HG03442 (cell line): ENCODE results near the gene GET4.
"Not testable (repeated sequence)": the region's sequence is repeated elsewhere in the genome, so short reads cannot be mapped to it uniquely, and the experiment has no call there.

Experiments
- ATAC-seq: cut with Tn5 transposase; IDR thresholded peaks from one replicate; pipeline ENCODE4 v1.9.1; 2021; ENCODE audit warnings: mild to moderate bottlenecking, moderate library complexity; ENCODE audit not compliant: unreplicated experiment

The GET4 gene

DNA sequence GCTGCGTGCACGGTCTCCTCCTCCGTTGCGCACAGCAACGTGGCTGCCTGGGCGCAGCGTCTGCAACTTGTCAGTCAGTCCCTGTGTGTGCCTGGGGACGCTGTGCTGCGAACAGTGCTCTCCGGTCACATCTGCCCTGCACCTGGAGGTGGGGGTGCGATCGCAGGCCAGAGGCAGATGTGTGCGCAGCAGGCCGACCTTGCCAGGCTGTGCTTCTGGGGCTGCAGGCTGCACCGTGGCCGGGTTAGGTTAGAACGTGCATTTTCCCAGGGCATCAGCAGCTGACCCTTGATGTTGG, 8.2 kb upstream of the GET4 start:
- ATAC-seq = no peak

DNA sequence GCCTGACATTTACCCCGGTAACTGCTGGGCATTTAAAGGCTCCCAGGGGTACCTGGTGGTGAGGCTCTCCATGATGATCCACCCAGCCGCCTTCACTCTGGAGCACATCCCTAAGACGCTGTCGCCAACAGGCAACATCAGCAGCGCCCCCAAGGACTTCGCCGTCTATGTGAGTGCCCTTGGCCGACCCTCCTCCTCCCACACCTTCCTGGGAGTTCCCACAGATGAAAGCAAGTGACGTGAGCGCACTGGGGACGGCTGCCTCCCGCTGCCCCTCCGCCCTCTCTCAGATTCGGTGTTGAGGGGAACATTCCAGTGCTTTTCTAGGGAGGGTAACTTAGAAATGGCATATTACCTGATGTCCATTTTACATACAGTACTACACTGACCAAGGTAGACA, 7.0 kb upstream of the GET4 start:
- no peak for ATAC-seq

DNA sequence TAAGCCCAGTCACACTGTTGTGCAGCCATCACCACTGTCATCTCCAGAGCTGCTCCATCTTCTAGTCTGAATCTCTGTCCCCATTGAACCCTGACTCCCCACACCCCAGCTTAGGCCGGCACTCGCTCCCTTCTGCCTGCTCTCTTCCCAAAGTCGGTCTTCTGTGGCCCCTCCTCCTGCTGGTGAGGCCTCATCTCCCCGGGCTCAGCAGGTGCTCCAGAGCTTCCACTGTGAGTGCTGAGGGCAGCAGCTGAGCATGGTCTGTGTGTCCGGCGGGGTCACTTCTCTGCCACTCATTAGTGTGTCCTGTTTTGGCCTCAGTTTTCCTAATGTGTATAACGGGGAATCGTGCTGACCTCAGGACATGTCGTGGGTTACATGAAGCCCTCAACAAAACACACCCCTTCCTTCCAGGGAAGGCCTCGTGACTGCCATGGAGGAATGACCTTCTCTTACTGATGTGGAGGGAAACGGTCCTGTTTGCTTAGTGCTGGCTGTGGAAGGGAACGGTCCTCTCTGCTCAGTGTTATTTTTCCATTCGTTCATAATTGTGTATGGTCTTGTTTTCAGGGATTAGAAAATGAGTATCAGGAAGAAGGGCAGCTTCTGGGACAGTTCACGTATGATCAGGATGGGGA, 4.3 kb upstream of the GET4 start:
- ATAC-seq = no peak

DNA sequence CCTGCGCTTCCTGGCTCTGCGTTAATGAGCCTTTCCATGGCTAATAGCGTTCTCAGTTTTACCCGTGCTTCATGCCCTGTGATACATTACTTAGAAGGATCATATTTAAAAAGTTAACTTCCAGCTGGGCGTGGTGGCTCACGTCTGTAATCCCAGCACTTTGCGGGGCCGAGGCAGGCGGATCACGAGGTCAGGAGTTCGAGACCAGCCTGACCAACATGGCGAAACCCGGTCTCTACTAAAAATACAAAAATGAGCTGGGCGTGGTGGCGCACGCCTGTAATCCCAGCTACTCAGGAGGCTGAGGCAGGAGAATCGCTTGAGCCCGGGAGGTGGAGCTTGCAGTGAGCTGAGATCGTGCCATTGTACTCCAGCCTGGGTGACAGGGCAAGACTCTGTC, 3.7 kb upstream of the GET4 start:
- not testable (repeated sequence) for ATAC-seq

DNA sequence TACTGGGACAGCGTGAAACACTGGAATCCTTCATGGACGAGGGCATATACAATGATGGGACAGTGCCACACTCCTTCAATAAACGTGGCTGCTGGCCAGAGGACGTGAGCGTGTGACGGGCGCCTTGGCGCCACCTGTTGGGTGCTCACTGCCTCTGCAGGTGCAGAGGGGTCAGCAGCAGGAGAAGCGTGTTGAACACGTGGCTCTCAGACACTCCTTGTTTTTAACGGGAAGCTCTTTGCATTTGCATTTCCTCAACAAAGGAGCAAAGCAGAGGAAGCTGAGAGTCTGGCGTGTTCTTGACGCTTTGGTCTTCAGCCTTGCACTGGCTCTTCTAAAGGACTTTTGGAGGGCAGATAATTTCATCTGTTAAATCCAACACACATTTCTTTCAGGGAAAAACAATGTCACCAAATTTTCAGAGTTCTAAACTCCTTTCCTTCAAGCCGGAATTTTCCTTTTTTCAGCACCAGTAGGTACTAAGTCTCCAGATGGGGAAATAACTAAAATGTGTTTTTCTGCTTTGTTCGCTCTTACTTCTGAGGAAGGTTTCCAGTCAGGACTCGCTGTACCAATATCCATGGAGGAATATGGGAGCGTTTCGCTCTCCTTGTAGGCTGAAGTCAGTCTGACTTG, 2.9 kb upstream of the GET4 start:
- no peak for ATAC-seq

DNA sequence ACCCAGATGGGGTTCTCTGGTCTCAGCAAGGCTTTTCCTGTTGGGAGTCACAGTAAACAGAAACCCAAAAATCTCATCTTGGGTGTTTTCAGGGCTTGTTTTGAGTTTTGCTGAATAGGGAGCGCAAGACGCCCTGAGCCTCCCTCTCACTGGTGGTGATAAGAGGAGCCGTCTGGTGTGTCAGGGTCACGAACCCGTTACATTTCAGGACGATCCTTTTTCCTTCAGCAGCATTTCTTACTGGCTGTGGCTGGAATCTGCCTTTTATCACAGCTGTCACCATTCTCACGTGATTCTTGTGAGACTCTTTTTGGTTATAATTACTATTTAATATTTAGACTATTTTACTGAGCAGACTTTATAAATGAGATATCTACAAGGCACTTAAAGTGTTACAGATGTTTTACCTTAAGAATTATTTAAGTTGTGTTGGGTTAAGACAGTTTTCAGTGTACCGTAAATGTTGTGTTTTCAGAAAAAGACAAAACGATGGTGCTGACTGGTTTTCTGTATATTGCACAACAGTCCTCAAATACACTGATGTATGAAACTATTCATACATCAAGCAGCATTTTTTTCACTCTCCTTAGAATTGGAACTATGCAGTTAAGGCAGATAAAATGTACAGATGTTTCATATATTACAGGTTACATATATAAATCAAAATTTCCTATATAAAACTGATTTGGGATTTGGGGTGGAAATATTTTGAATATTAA, 2.2 kb upstream of the GET4 start:
- no peak for ATAC-seq

DNA sequence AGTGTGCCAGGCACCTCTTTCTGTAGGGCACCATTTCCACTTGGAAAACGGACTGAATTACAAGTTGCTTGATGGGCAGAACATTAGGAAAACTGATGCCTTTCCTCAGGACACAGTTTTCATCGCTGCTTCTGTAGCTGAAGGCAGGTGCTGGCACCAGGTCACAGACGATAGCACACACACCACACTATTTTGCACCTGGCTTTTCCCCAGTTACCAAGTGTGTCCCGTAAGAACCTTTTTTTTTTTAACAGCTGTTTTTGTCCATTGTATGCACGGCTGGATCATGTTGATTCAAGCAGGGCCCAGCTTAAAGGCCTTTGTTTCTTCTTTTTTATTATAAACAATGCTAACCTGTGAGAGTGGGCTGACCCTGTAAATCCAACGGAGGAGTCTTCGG, 1.3 kb upstream of the GET4 start:
- no peak for ATAC-seq

DNA sequence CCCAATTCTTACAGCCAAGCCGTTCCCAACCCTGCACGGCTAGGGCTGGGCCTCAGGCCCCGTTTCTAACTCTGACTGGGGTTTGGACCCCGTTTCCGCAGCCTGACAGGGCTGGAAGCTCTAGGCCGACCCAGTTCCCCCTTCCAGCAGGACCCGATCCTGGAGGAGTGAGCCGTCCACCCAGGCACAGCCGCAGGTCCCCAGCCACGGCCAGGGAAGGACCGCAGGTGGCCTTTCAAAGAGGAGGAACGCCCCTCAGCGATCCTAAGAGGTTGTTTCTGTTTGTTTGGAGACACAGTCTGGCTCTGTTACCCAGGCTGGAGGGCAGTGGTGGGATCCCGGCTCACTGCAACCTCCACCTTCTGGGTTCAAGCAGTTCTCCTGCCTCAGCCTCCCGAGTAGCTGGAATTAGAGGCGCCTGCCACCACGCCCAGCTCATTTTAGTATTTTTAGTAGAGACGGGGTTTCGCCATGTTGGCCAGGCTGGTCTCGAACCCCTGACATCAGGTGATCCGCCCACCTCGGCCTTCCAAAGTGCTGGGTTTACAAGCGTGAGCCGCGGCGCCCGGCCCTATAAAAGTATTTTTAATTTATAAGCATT, 778 bp upstream of the GET4 start:
- no peak for ATAC-seq

DNA sequence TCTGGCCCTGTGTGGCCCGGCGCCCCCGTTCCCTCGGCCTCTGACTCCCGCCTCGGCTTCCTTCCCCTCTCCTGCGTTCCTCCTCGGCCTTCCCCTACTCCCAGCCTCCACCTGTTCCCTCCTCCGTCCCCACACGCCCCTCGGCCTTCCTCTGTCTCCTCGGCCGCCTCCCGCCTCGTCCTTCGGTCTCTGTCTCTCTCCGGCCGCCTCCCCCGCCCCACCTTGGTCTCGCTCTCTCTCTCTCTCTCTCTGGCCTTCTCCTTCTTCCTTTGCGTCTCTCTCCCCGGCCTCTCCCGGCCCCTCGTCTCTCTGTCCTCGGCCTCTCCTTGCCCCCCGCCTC, 588 bp downstream of the GET4 start:
- ATAC-seq = peak; percentile 14

DNA sequence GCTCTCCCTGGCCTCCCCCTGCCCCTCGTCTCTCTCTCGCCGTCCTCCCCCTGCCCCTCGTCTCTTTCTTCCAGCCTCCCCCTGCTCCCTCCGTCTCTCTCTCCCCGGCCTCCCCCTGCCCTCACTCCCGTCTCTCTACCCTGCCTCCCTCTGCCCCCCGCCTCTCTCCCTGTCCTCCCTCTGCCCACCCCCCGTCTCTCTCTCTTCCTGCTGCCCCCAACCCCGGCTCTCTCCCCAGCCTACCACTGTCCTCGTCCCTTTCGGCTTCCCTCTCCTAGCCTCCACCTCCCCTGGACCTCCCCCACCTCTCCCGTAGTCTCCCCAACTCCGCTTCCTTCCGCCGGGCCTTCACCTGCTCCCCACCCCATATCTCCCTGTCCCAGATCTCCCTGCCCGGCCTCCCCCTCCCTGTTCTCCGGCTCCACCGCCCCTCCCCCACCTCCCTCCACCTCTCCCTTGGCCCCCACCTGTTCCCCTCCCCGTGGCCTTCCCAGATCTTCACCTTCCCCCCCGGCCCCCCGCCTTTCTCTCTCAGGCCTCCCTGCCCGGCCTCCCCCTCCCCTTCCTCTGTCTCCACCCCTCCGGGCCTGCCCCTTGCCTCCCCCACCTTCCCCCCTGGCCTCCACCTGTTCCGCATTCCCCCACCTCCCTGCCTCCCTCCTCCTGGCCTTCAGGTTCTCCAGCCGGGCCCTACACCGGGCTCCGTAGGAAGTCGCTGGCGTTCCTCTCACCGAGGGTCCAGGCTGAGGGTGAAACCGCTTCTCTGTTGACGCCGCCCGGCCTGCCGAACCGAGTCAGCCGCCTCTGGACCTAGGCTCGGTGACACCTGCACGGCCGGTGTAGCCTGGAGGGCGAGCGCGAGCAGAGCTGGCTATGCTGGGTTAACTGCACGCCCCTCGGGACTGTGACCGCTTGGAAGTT, 1.2 kb downstream of the GET4 start:
- no peak for ATAC-seq

DNA sequence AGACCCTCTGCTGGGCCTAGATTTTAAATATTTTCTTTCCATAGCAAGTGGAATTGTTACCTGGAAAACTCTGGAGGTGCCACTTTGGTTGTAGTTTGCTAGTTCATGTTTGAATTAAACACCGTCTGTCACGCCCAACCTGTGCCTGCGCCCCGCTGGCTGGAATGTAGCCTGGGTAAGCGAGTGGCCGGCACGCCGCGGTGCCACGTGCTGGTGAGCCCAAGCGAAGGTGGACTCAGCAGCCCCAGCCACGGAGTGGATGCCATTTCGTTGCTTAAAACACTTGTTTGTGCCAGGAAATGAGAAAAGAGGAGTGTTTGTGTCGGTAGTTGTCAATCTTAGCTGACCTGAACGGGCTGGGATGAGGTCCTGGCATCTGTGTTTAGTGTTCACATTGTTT, 2.7 kb downstream of the GET4 start:
- ATAC-seq = no peak

DNA sequence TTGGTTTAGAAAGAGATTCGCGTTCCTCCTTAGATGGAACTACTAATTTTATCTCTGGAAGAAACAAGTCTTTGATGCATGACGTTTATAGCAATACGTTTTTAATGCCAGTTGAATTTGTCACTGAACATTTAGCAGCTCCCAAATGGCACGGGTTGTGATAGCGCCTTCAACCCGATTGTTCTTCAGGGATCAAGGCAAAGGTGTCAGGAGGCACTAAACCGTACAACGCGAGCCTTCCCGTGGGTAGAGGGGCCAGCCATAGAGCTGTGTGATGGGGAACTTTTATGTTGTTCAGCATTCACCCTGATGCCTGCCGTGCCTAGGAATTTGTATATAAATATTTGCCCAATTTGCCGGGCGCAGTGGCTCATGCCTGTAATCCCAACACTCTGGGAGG, 3.4 kb downstream of the GET4 start:
- no peak for ATAC-seq

DNA sequence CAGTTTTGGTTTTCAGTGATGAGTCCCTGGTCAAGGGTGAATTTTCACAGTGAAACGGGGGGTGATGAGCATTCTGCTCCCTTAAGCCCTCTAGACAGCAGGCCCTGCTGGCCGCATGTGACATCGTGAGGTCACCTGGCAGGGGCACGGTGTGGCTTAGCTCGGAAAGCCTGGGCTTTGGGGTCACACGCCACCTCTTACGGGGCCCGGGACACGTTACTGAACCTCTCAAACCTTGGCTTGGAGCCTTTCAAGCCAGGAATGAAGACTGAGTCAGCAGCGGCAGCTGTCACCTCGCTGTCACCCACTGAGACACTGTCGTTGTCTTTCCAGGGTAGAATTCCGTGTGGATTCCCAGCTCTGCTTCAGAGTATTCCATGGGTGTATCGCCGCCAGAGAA, 4.1 kb downstream of the GET4 start:
- ATAC-seq = no peak

DNA sequence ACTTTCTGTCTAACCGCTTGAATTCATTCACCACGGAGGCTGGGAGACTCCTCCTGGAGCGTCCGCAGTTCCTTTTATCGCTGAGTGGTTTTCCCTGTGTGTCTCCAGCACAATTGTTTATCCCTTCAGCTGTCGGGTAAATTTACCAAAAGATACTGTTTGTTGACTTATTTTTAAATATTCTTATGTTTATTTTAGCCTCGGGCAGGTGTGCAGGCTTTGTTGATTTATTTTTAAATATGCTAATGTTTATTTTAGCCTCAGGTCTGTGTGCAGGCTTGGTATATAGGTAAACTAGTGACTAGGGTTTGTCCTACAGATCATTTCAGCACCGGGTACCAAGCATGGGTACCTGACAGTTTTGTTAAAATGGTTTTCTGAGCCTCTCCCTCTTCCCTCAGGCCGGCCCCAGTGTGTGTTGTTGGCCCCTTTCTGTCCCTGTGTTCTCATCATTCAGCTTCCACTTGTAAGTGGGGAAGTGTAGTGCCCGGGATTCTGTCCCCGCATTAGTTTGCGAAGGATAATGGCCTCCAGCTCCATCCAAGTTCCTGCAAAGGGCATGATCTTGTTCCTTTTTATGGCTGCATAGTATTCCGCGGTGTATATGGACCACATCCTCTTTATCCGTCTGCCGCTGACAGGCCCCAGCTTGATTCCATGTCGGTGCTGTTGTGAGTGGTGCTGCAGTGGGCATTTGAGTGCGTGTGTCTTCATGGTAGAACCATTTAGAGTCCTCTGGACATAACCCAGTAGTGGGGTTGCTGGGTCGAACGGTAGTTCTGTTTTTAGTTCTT, 5.3 kb downstream of the GET4 start:
- no peak for ATAC-seq

DNA sequence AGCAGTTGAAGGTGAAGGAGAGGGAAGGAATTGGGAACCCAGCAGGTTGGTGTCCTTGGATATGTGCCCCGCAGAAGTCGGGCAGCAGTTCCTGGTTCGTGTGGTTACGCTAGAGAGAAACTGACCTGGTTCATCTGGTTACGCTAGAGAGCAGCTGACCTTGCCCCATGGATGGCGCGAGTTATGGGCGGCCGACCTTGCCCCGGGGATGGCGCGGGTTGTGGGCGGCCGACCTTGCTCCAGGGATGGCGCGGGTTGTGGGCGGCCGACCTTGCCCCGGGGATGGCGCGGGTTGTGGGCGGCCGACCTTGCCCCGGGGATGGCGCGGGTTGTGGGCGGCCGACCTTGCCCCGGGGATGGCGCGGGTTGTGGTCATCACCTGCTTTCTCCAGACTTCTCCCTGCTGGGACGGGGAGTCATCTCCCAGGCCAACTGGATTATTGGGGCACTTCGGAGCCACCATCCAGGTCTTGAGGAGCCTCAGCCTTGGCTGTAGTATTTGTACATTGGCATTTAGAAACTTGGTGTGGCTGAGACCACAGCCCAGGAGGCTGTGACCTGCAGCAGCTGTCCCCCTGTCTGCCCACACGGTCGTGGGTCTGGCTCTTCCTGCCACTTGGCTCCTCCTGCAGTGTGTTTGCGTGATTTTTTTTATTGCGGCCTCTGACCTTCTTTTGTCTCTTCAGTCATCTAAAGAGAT, 6.1 kb downstream of the GET4 start:
- no peak for ATAC-seq

DNA sequence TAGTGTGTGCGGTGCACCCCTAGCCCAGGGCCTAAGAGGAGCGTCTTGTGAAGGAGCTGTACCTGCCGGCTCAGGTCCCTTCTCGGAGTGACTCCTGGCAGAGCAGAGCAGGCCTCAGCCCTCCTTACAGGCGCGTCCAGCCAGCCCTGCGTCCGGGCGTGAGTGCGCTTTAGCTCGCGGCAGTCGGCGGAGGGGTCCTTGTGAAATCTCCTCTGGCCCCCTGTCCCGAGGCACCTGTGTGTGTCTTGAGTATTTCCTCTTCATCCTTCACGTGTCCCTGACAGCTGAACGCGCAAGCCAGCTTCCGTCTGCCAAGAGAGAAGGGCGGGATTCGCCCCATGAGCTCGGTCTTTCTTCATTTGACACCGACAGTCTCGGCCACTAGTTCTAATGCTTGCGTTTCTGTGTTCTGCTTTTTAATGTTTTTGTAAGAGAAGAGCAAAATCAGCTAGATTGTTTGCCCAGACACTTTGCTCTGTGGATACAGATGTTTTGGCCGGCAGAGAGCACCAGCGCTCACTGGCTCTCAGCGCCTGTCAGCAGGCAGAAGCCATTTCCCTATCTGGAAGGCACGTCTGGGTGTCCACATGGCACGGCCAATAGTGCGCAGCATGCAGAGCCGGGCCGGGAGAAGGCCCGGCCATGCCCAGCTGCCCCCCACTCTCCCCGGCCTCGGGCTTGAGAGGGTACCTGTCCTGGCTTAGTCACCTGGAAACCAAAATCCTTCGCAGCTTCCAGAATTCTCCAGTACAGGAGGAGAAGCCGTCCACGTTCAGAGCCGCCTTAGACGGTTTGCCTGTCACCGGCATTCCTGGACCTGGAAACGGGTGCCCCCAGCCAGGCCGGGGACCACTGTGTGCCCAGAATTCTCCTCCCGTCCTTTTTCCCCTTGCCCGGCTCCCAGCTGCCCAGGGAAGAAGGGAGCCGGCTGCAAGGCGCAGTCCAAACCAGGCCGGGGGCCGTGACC, 7.0 kb downstream of the GET4 start:
- no peak for ATAC-seq

DNA sequence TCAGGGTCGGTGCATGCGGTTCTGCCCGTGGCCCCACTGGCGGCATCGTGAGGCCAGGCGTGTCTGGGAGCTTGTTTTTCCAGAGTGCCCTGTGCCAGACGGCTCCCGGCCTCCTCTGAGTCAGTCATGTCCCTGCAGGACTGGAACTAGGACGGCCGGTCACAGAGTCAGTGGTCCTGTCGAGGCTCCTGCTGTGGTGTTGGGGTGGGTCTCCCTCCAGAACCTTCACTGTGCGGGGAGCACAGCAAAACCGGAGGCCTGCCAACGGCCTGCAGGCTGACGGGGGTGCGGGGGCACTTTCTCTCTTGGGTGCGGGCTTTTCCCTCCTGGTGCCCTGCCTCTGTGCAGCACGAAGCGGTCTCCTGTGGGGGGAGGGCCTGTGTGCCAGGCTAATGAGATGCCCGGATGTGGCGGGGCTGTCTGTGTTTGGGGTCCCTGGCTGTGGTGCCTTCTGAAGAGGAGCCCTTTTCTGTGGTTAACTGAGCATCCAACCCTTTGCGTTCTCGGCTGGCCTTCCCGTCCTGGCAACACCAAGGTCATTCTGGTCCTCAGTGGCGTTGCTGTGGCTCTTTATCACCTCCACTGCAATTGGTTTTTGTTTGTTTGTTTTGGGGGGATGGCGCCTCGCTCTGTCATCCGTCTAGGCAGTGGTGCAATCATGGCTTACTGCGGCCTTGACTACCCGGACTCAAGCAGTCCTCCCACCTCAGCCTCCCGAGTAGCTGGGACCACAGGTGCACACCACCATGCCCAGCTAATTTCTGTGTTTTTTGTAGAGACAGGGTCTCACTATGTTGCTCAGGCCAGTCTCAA, 8.0 kb downstream of the GET4 start:
- ATAC-seq = no peak
